Stimulated activated CD4-positive, alpha-beta T cell treated with anti-CD3 and anti-CD28 coated beads, TNF-alpha, amount 100 ng/mL, for 24 hours (primary cell): ENCODE results near the gene RAB40A.
"Not testable (repeated sequence)": the region's sequence is repeated elsewhere in the genome, so short reads cannot be mapped to it uniquely, and the experiment has no call there.

Experiments used
- DNase-seq, 3 experiments: peaks; one replicate each; pipeline ENCODE4 v3.0.0-alpha.2; 2020; ENCODE audit warnings: low read depth in 3 of 3

The RAB40A gene

DNA sequence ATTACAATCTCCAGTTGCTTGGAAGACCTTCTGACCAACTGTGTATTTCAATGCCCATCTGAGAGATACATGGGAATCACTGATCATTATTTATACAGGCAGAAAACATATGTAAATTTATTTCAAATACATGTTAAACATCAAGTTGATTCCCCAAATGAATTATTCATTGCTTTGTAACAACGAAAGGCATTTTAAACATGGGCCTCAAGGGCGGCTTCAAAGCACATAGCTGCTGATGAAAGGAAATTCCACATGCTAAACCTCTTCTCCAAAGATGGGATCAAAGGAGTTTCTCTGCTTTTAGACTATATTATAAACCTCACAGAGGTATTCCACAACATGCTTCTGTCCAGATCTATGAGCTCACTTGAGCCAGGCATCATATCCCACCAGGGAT lies 4.3 kb upstream of the RAB40A start:
- DNase-seq, result no peak

DNA sequence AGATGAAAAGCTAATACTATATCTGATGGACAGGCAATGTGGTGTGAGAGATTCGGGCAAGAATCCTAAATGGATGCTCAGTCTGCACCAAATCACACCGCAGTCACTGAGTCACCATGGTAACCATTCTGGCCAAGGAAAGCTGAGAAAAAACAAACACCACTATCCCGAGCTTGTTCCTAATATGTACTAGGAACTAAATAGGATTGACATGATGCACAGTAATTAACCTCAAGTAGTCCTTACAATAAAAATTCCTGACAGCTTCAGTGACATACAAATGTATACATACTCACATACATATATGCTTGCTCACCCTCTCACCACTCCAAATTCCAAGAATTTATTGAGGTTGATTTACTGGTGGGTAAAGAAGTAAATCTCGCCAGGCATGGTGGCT lies 1.1 kb upstream of the RAB40A start:
- DNase-seq, result no peak

DNA sequence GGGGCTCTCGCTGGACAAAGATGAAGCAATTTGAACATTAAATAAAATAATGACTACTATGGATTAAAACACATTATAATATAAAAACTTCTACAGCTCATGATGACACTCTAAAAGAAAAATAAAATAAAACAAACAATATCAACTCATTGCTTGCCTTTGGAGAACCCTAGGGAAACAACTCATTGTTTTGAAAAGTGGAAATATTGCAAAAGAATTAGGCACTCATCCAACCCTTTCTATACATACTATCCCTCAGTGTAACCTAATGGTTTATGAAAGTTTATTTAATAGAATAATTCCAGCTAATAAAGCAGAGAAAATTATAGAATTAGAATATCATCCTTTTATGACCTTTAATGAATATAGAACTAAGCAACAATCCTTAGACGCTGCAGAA lies 718 bp downstream of the RAB40A start:
- DNase-seq, result no peak

DNA sequence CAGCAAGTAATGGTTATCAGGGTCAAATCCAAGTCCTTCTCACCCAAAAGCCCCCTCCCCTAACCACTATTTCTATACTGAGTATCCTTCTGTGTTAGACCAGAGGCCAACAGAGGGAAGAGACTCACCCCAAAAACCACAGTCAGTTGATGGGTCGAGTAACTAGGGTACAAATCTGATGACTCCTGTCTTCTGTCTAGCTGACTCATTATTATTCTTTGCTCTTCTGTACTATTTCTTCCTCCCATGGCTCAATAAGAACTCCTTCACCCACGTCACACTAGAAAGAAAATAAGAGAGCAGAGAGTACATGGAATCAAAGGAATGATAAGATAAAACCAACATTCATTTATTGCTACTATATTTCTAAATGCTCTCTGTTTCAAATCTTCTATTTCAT lies 2.0 kb downstream of the RAB40A start:
- no peak for DNase-seq

DNA sequence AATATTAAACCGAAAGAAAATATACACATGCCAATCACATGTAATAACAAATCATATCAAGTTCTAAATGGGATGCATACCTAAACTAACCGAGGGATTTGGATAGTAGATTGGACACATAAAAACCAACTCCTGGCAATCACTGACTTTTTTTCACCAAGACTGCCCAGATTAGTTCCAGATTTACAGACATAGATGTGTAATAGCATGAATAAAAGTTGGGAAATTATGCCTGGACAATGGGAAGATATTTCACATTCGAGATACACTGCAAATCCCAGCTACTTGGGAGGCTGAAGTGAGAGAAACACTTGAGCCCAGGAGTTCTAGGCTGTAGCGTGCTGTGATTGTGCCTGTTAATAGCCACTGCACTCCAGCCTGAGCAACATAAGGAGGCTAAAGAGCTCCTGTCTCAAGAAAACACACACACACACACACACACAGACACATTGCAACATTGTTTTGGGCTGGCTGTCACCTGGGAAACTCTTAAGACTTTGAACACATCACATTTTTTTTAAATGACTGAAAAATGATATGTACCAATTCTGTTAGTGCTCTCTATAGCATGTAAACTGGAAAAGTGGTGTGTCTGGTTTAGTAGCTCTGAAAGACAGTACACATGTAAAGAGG lies 5.7 kb downstream of the RAB40A start:
- DNase-seq, result no peak

DNA sequence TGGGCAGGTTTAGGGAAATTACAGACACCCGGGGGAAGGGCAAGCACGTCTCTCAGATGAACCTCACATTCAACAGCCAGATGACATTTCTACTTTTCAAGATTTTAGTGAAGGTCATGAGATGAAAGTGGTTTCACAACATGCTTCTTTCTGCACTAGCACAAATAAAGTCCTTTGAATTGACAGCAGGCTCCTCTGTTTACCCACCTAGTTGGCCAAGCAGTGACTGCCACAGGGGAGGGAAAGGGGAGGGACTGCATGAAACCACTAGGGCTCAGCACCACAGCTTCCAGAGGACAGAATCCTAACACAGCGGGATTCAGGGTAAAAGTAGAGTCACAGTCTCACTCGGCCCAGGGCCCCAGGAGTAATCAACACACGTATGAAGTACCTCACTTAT lies 6.2 kb downstream of the RAB40A start:
- DNase-seq, result no peak

DNA sequence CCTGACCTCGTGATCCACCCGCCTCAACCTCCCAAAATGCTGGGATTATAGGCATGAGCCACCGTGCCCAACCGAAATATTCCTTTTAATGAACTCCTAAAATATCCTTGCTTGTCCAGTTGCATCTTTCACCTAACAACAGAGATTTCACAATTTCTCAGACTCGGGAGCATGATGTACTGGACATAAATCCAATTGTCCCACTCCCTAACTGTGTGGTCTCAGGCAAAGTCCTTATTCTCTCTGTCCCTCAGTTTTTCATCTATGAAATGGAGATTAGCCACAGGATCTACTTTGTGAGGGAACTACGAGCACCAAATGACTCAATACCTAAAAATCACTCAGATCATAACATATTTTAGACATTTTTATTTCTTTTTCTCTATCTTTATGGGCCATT lies 9.3 kb downstream of the RAB40A start:
- DNase-seq, result no peak

DNA sequence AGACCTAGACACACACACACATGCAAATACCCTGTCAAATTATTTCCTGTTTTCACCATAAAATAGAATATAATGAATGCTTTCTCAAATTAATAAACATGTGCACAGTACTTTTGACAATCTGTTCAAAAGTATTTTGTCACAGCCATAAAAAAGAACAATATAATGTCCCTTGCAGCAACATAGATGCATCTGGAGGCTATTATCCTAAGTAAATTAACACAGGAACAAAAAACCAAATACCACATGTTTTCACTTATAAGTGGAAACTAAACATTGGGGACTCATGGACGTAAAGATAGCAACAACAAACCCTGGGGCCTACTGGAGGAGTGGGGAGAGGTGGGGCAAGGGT lies 15.5 kb downstream of the RAB40A start:
- no peak for DNase-seq

DNA sequence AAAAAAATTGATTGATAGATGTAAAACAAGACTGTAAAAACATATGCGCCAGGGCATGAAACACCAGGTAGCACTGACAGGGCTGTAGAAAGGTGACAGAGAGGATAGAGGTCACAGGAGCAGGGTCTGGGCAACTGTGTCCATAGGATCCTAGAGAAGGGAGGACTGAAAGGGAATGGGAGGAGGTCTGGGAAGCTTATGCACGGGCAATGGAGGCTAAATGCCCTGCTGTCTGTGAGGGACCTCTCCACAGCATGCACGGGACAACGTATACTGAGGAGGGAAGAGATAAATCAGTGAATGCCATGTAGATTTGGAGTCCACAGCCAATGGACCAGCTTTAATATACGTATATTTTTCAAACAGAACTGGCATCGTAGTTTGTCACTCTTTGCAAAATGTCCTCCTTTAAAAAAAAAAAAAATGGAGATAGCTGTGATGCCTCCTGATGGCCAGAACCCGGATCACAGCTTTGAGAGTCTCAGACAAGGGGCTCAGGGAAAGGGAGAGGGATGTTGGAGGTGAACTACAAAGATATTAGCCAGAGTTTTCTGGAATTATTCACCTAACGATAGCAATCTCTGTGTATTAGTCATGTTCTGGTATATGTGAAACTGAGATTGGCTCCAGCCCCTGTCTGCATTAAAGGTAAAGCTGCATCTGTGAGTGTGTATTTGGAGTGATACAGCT lies 16.0 kb downstream of the RAB40A start:
- DNase-seq, result no peak

DNA sequence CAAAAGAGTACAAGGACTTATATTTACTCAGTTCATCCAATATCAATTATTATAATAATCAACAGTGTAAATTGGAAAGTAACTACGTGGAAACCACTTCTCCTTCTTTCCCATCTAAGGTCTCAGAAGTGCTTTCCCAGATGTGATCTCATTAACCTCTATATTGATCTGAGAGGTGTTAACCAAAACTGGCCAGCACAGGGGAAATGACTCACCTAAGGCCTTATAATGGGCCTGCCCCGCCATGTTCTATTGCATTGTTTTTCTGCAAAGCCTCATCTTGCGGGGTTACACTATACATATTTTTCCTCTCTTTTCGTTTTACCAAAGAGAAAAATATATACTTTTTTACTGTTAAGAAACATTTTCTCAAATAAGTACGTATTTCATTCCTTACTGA lies 20.5 kb downstream of the RAB40A start:
- no peak for DNase-seq

DNA sequence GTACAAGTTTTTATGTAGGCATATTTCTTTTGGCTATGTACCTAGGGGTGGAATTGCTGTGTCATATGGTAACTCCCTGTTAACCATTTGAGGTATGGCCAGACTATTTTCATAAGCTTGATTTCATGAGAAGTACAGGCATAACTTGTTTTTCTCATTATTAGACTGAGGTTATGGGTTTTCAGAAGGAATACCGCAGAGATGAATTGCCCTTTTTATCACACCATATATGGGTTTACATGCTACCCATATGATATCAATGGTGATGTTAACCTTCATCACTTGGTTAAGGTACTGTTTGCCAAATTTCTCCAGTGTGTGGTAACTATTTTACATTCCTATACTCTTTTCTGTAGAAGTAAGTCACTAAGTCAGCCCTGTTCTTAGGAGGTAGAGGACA lies 23.5 kb downstream of the RAB40A start:
- no peak for DNase-seq

DNA sequence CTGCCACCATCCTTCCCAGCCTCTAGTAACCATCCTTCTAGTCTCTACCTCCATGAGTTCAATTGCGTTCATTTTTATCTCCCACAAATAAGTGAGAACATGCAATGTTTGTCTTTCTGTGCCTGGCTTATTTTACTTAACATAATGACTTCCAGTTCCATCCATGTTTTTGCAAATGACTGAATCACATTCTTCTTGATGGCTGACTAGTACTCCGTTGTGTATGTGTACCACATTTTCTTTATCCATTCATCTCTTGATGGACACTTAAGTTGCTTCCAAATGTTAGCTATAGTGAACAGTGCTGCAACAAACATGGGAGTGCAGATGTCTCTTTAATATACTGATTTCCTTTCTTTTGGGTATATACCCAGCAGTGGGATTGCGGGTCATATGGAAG lies 25.7 kb downstream of the RAB40A start:
- not testable (repeated sequence) for DNase-seq

DNA sequence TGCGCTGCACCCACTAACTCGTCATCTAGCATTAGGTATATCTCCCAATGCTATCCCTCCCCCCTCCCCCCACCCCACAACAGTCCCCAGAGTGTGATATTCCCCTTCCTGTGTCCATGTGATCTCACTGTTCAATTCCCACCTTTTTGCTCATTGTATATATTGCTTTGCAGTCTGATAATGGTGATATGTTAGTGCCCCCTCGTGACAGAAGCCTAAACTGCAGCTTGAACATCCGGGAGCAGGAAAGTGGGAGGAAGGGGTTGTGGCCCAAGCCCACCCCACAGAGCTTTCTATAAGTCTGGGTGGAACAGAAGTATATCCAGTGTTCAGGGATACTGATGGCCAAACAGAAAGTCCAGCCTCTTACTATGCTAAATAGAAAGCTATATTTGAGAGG lies 29.6 kb downstream of the RAB40A start:
- DNase-seq, result peak; percentile 3 to 23 (median 9)

DNA sequence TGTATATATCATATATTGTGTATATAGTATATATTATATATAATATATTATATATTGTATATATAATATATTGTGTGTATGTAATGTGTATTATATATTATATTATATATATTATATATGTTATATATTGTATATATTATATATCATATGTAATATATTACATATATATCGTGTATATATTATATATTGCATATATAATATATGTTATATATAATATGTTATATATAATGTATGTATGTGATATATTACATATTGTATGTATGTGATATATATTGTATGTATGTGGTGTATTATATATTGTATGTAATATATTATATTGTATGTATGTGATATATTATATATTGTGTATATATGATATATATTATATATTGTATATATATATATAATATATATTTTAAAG lies 30.5 kb downstream of the RAB40A start:
- no peak for DNase-seq

DNA sequence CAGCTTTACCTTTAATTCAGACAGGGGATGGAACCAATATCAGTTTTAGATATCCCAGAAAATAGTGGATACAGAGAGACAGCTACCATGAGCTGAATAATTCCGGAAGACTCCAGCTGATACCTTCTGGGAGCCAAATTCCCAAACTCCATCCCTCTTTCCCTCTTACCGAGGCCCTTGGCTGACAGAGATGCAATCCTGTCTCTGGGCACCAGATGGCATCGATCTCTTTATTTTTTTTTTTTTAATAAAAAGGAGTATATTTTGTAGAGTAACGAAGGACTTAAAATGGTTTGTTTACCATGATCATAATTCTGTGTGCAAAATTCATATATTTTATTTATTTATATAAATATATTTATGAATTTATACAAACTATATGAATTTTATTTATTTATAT lies 31.0 kb downstream of the RAB40A start:
- no peak for DNase-seq

DNA sequence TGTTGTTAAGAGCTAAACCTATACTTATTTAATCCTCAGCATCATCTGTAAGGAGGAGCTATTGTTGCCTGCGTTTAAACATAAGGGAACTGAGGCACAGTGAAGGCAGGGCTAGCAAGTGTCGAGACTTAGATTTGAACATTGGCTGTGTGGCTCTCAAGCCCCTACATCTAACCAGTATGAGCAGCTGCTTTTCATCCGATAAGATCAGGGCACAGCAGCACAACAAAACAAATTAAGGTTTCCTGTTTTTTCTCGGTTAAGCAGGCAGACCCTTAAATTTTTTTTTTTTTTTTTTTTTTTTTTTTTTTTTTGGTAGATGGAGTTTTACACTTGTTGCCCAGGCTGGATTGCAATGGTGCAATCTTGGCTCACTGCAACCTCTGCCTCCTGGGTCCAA lies 35.6 kb downstream of the RAB40A start:
- no peak for DNase-seq

DNA sequence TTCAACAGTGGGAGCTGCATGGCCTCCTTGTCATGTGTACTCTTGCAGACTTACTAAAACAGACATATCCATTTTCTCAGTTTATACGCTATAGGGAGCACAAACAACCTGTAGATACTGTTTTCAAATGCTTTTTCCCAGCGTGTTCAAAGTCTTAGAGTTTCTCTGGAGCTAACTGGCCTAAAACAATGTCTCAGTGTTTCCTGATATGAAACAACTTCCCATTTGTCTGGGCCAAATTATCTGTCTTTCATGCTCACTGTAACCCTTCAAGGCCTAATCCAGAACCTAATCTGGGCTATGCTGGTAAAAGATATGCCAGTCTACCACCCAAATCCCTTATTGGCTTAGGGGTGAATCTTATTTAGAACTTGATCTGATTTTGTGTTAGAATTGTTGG lies 38.8 kb downstream of the RAB40A start:
- no peak for DNase-seq

DNA sequence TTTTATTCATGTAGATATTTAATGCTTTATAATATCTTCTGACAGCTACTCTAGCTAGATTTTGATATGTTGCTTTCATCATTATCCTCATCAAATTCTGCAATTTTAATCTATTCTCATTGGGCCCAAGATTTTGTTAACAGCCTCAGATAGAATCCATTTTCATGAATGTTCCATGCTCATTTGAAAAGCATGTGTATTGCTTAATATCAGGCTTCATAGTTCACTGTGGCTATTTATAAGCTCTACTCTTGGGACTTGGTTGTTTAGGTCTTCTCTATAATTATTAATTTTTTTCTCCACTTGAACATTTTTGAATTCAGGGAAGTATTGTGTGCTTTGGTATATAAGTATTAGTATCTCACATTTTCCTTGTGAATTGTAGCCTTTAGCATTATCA lies 41.8 kb downstream of the RAB40A start:
- no peak for DNase-seq

DNA sequence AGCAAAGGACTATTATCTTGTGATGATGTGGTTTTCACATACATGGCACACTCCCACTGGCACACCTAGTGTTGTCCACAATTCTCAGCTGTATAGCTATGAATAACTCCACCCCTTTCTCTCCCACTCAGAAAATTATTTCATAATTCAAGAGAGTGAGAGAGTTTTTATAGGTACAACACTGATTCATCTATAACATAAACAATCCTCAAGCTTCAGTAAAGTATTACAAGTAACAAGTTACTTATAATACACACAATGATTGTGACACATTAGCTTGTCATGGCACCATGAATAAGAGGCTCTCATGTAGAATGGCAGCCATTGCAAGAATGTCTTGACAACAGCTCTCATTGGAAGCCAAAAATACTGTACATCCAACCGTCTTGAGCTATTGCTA lies 43.9 kb downstream of the RAB40A start:
- DNase-seq, result no peak

DNA sequence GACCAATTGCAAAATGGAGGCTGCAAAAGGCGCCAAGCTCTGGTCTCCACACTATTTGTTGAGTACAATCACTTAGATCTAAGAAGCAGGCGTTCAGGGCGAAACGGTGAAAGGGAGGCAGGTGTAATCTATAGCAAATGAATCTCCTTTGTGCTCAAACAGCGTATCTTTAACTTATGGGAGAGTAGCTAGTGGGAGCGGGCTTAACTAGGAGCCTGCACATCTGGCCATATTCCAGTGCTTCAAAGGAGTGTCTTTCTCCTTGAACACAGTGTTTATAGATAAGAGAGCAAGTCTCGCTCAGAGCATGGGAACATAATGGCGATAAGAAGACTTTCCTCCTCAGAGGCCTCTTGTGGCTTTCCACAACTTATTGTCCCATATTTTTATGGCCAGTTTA lies 49.3 kb downstream of the RAB40A start:
- not testable (repeated sequence) for DNase-seq

DNA sequence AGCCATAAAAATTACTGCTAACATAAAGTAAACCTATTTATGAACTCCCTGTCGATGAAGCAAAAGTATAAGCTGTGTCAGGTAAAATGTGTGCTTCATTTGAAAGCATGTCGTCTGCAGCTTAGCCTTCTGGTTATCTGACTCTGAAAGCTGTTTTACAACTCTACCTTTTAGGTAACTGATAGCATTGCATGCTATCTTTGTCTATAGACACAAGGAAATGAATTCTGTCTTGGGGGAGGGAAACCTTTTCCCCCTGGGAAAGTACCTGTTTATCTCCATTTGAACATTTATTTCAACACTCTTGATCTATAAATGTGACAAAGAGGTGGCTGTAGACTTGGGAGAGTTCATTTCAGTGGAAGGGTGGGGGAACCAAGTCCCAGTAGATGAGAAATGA lies 51.4 kb downstream of the RAB40A start:
- DNase-seq, result no peak

DNA sequence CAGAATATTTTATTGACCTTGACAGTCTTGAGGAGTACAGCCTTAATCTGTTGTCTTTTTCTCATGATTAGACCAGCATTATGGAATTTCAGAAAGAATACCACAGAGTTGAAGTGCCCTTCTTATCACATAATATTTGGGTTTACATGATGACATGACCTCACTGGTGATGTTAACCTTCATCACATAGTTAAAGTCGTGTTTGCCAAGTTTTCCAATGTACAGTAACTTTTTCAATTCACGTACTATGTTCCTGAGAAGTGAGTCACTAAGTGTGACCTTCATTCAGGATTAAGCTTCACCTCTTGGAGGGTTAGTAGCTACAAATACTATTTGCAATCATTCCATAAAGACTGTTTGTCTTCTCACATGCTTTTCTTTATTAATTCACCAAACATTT lies 52.1 kb downstream of the RAB40A start:
- DNase-seq, result no peak

DNA sequence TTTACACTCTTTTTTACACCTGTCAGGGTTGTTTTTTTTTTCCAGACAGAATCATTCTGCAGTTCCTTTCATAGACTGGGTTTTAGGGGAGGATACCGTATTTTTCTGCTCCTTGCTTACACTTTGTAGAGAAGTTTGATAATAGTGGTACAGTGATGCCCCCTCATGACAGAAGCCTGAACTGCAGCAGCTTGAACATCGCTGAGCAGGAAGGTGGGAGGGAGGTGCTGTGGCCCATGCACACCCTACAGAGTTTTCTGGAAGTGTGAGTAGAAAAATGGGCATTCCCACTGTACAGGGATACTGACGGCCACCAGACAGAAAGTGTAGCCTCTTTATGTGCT lies 54.5 kb downstream of the RAB40A start:
- DNase-seq, result peak in 2 of 3 experiments; percentile 60 to 73
